Stimulated activated CD8-positive, alpha-beta memory T cell treated with anti-CD3 and anti-CD28 coated beads, Interleukin-12 subunit alpha, Interleukin-12 subunit beta, amount 100 ng/mL, for 4 hours (primary cell): ENCODE data around the gene MAD1L1.
A peak's percentile ranks its signal among the peaks of the same experiment; 100 is the strongest.

ENCODE experiments used
- DNase-seq: peaks from one replicate; pipeline ENCODE4 v3.0.0-alpha.2; 2020; ENCODE audit warnings: low read depth

MAD1L1 gene

GRCh38 chr7:2218444-2218785 is 14.3 kb downstream of the MAD1L1 start:
- no peak for DNase-seq

DNA sequence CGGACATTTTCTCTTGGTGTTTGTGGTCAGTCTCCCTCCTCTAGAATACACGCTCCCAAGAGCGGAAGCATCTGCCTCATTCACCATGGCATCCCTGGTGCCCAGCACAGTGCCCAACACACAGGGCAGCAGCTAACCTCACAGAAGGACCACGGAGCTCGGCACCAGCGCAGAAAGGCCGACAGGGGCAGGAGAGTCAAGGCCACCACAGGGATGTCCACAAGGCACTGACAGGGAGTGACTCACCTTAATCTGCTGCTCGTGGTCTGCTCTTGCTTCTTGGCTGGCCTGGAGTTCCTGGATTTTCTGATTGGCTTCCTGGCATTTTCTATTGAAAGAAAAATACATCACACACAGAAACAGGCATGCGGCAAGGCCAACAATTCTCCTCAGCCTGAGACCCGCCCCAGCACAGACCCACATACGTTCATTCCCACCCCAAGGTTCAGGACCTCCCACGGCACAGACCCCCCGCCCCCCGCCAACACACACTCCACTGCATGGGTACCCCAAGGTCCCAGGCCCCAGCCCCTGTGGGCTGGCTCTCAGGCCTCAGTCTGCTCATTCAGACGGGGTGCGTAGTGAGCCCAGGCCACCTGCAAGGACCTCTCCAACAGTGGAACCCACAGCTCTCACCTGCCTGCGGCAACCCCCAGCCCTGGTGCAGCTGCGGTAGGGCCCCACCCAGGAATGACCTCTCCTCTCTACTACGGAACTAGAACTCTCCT is 14.9 kb downstream of the MAD1L1 start:
- no peak for DNase-seq

- DNase-seq = no peak
Observed at GRCh38 chr7:2217206-2217605, 15.5 kb downstream of the MAD1L1 start.

DNA sequence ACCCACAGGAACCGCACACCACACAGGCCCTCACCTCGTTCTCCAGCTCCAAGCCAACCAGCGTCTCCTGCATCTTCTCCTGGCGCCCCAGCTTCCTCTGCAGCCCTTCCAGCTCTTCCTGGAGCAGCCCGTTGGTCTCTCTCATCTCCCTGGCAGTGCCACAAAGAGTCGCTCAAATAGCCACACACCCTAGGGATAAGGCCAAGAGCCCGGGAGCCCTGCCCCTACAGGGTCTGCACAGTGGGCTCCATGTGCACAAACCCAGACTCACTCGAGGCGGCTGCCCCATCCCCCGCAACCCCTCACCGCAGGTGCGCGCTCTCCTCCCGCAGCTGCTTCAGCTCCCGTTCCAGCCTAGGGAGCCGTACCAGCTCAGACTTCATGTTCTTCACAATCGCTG is 16.9 kb downstream of the MAD1L1 start:
- DNase-seq = no peak

DNA sequence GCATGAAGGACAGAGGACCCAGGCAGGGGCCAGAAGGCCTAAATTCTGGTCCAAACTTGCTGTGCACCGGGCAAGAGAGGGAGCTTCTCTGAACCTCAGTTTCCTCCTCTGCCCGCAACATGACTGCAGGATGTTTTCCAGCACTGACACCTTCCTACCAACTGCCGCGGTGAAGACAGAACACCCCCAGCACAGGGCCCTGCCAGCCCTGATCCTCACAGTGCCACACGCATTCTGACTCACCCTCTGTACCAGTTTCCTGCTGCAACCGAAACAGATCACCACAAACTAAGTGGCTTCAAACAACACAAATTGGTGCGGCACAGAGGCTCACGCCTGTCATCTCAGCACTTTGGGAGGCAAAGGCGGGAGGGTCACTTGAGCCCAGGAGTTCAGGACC is 18.1 kb downstream of the MAD1L1 start:
- no peak for DNase-seq

DNA sequence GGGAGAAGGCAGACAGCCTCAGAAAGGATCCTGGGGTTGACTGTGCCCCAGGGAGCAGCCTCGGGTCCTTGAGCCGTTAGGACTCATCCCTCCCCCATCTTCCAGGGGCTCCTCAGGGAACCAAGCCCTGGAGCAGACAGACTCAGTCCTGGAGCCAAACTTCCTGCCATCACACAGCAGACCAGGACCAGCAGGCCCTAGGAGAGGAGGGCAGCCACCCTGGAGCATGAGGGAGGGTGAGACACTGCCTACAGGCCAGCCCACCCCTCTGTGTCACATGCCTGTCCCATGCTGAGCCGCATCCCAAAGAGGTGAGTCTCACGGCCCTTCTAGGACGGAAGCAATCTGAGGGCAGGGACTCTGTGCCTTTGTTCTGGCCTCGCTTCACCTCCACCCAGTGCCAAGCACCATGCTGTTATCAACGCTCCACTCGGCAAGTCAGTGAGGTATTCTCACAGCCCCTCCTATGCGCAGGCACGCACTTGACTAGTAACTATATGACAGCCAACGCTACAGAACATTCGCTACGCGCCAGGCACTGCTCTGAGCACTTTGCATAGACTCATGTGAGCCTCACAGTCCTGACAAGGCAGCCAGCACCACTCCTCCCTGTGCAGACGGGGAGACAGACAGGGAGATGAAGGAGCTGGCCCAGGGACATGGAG is 19.1 kb downstream of the MAD1L1 start:
- no peak for DNase-seq

- no peak for DNase-seq
Observed at GRCh38 chr7:2212906-2213305, 19.8 kb downstream of the MAD1L1 start.

DNA sequence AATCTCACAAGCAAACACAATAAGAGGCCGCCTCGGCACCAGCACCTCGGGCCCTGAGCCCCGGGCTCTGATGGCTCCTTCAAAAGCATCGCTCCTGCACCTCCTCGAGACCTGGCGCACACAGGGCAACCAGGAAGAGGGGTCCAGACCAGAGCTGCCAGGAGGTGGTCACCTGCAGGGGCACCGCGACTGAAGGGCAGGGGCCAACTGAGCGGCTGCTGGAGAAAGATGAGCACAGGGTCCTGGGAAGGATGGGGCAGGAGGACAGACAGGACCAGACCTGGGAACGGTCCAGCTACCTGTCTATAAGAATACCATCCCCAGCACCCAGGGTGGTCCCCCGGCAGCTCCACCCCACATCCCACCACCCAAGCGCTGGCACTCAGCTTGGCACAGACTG is 20.8 kb downstream of the MAD1L1 start:
- no peak for DNase-seq

DNA sequence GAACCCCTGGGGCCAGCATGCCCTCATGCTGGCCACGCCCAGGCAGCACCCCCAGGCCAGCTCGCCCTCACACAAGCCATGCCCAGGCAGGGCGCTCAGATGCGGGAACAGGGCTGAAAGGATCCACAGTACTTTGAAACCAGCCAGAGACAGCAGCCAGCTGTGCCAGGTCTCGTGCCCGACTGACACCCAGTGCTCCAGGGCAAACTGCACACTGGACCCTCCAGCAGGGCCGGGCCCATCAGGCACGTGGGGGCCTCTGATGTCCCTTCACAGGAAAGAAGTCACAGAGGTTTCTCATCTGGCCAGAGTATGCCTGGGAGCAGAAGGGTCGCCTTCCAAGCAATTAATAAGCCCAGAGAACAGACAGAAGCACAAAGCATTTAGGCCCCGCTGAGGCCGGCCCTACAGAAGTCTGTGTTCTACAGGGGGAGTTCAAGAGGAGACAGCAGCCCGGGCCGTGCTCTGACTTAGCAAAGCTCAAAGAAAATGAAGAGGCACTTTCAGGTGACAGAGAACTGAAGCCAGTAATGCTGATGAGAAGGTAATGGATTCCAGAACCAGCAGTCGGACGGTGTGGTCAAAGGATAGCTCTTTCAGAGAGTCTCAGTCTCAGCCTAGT is 21.4 kb downstream of the MAD1L1 start:
- no peak for DNase-seq

DNA sequence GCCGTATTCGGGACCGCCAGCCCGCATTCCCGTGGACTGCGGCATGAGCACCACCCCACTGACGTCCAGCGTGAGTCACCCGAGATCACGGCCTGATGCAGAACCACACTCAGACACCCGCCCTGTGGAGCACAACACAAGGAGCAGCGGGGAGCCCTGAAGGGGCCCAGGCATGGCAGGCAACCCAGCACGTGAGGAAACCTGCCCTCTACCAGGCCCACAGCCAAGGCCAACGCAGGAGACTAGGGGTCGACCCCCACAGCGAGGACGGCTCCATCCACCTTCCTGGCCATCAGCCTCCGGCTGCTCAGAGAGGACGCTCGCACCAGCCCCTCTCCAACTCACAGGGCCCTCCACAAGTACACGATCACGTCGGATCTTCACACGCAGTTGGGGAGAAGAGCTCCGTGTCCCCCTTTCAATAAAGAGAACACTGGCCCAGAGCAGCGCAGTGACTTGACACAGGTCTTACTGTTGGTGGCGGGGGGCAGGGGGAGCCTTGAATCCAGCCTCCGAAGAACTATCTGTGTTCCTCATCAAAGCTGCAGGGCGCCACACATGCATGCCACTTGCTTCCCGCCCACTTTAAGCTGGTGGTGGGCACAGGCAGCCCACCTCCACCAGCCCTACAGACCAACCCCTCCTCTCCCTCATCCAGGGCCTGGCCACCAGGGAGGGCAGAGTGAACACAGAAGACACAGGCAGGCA is 22.0 kb downstream of the MAD1L1 start:
- DNase-seq = no peak

DNA sequence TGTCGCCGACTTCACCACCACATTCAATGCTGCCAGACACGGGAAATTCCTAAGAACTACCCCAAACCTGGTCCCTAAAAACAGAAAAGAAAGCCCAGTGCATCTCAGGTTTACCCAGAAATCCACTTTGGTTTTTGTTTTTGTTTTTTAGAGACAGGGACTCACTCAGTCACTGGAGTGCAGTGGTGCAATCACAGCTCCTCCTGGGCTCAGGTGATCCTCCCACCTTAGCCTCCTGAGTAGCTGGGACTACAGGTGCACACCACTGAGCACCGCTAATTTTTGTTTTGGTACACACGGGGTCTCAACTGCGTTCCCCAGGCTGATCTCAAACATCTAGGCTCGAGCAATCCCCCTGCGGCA is 22.8 kb downstream of the MAD1L1 start:
- no peak for DNase-seq

DNA sequence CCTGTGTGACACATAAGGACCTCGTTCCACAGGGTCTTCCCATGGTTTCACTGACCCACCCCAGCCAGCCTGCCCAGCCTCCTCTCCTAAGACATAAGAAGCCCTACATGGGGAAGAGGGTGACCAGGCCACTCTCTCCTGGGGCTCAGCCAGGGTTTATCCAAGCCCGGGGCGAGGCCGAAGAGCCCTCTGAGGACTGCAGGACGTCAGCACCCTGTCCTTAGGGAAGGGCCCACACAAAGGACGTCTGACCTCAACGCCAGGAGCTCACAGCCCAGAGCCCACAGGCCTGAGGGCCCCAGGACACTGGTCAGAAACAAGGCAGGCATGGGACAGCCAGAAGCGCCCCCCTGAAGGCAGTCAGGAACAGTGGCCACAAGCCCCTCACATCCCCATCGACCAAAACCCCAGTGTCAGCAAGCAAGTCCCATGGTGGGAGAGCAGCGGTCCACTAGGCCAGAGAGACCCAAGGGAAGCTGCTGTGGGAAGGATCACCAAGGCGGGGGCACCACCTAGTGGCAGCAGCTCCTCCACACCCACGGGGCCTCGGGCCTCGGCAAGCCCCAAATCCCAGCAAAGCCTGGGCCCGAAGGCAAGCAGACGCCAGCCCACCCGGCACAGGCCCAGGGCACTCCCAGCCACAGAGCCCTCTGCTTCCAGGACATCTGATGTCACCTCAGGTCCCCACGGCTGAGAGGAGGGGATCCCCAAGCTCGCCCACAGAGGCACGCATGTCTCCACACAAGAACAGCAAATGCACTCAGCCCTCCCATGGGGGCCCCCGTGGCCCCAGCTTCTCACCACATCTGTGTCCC is 23.4 kb downstream of the MAD1L1 start:
- peak; percentile 14 for DNase-seq

GRCh38 chr7:2208712-2209111 is 24.0 kb downstream of the MAD1L1 start:
- no peak for DNase-seq

GRCh38 chr7:2205036-2205780 is 27.5 kb downstream of the MAD1L1 start:
- DNase-seq = no peak

DNA sequence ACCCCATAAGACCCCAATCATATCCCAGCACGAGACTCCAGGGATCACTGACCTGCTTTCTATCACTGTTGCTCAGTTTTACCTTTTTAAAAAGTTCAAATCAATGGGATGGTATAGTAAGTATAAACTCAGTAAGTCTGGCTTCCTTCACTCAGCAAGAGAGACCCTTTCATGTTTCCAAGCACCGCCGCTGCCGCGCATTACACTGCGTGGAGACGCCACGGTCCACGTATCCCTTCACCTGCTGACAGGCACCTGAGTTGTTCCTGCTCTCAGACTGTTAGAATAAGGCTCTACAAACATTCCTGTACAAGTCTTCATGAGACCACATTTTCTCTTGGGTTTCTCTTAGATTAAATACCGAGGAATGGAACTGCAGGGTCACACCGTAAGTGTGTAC is 28.3 kb downstream of the MAD1L1 start:
- DNase-seq = no peak

- DNase-seq = no peak
Observed at GRCh38 chr7:2203766-2204300, 28.9 kb downstream of the MAD1L1 start.

- DNase-seq = no peak
Observed at GRCh38 chr7:2202901-2203765, 29.6 kb downstream of the MAD1L1 start.

DNA sequence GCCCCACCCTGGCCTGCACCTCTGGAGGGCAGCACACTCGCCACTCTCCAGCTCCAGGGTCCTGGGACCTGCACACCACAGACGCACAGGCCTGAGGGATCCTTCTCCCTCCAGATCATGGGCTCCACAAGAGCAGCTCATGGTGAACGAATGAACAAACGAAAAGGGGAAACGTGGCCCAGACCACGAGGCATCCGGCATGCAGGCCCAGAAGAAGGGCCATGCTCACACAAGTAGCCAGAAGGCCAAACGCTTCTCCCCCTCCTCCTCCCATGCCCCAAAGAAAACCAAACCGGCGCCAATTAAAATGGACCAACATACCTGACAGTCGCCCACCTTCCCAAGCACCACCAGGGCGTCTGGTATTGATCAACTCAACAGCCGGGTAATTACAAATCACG is 30.4 kb downstream of the MAD1L1 start:
- no peak for DNase-seq

DNA sequence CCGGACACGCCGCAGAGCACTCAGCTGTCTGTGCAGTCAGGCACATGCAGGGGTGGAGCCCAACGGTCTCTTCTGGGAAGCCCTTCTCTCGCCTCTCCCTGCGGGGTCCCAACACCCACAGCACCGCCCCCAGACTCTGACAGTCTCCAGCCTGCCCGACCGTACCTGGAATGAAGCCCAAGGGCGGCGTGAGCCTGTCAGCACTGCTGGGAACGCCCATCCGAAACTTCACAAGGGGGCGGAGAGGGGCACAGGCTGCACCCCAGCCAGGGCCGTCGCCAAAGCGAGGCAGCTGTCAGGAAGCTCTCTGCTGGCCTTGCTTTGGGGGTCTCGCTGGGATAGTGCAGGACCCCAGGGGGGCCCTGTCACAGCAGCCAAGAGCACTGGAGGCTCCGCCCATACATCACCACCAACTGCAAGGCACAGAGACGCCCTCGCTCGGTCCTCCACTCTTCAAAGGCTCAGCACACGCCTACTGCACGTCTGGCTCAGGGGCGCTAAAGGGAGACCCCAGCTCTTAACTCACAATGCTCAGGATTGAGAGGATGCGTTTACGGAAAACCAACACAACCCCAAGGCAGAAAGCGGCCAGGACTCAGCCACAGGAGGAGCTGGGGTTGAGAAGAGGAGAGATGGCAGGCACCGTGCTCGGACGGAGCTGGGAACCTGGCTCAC is 30.9 kb downstream of the MAD1L1 start:
- no peak for DNase-seq

DNA sequence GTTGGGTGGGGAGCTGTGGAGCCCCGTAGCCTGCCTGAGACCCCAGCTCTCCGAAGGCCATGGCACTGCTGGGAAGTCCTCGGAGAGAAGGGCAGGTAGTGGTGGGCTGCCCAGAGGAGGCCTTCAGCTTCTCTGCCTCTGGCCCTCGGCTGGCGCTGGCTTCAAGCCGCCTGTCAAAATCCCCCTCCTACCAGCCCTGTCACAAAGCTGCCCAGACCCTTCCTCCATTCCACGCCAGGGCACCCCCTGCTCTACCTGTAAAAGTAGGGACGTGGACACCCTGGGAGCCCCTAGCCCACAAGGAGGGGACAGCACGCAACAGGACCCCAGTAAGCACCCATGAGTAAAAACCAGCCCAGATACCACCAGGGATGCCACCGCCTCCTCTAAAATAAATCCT is 31.6 kb downstream of the MAD1L1 start:
- no peak for DNase-seq
